SW 1271 (cell line): Measurements from ENCODE around the gene NR5A1.

ENCODE experiments used
- DNase-seq, 2 experiments: peaks; one replicate each; lab custom pipeline; 2025; lab: John Stamatoyannopoulos, UW

Gene NR5A1

DNA sequence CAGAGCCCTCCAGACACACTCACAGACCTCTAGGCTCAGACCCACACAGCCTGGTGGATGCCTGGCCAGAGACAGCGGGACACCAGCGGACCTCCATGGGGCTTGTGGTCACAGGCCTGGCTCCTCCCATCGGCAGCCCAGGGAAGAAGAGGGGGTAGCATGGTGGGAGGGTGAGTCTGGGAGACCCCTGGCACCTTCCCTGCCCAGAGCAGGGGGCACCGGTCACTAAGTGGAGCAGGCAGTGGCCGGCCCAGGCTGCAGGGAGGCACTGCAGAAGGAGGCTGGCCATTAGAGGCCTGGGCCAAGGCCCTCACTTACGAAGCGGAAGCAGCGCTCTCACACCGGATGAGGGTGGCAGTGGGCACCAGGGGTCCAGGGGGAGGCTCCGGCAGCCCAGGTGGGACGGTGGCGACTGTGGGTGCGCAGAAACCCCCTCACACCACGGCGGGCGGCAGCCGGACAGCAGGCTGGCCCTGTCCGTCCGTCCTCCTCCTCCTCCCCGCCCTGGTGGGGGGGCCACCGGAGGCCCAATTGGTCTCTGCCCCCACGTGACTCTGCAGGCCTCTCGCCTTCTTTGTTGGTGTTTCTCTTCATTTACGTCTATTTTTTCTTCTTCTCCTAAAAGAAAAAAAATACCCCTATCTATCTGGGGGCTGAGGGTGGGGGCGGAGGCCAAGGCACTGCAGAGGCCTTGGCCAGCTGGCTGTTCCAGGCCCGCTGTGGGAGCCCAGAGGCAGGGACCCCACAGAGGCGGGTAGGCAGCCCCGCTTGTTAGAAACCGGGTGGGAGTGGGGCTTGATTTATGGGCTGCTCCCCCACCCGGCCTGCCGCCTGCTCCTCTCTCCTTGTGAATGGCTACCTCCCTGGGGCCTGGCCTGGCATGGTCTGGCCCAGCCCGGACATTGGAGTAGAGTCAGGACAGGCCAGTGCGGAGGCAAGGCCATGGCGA, at the start of gene NR5A1:
TSS of gene NR5A1 (minus strand) at position 469 of the 949 bp plus-strand sequence. CDS start 4,004 bp downstream, outside the sequence.
- DNase-seq = no peak

GRCh38 chr9:124555043-124555442, 47.8 kb upstream of the NR5A1 start:
- no peak for DNase-seq

DNA sequence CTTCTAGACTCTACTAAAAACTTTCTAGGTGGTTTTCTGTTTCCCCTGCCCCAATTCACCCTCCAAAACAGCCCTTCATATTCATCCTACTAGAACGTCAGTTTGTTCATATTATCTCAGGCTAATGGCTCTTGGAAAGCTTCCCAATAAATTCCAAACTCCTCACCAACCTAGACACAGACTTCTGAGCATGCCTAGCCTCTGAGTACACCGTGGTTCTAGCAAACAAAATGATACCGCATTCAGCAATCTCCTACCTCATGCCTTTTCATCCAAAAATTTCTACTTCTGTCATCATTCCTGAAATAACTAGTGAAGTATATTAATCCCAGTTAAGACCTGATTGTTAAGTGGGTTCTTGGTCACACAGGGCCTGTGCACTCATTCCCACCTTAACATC, 46.5 kb upstream of the NR5A1 start:
- no peak for DNase-seq

DNA sequence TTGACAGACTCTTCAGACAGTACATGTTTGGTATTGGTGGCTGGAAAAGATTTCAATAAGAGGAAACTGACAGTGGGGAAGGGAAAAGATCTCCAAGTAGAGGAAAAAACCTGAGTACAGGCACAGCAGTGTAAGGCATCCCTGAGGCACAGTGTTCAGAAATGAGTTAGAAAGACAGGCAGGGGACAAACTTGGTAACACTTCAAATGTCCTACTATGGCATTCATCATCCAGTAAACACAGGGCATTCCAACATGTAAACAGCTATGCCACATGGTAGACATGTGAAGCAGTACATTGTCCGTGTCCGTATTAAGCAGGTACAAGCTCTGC, 45.0 kb upstream of the NR5A1 start:
- DNase-seq = no peak

DNA sequence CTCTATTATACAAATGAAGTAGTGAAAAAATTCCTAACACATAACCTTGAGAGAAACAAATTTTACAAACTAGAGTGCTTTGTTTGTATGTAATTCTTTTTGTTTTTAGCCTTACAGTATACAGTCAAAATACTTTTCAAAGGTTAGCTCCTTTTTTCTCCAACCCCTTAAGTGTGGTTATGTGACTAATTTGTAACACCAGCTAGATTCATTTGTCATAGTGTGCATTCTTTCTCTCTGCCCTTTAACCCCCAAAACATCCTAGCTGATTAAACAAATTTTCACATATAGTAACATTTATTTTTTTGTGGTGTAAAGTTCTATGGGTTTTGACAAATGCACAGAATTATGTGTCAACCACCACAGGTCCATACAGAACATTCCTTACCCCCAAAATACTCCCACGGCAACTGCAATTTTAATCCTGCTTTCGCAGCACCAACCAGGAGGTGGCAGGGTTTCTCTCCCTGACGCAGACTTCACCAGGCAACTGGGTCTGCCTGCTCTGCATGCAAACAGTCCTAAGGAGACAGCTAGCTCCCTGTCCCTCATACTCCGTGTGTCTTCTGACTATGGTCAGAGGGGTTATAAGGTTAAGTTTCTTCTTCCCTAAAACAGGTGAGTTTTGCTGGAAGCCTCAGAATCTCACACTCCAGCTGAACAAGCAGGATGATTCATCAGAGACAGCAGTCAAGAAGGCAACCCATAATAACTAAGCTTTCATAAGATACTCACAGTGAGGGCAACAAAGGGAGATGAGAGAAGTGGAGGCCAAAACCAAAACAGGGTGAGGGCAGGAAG, 44.5 kb upstream of the NR5A1 start:
- DNase-seq = peak in 1 of 2 experiments; percentile 53

GRCh38 chr9:124550072-124550471, 42.9 kb upstream of the NR5A1 start:
- DNase-seq = no peak

- DNase-seq = no peak
These were observed 41.8 kb upstream of the NR5A1 start for GRCh38 chr9:124549016-124549415.

DNA sequence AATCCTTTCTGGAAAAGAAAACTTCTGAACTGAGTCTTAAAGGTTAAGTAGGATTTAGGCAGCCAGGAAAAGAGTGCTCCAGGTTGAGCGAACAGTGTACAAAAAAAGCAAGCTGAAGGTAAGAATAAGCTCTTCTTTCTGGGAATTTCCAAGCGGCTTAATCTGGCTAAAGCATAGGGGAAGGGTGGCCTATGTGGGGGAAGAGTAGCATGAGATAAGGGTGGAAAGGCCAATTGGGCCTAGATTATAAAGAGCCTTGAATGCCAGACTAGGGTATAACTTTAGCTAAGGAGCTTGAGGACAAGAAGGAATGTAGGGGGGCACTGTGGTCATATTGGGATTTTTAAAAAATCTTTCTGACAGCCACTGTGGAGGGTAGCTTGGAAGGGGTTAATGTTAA, 37.3 kb upstream of the NR5A1 start:
- DNase-seq = no peak

- no peak for DNase-seq
These were observed 34.6 kb upstream of the NR5A1 start for GRCh38 chr9:124541824-124542223.

DNA sequence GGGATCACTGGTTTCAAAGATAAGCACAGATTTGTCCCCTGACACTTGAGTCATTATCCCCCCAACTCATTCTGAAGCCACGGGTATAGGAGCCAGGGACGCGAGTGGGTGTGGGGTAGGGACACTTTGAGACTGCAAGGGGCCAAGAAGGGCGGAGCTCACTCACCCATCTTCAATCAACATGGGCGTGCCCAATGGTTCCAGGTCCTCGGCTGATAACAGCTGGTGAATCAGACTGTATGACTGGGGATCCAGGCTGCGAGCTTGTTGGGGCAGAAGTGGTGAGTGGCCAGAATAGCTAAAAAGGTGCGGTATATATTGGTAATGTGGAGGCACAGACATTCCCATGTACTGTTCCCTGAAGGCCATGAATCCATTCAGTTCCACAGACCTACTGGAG, 30.7 kb upstream of the NR5A1 start:
- DNase-seq = no peak

DNA sequence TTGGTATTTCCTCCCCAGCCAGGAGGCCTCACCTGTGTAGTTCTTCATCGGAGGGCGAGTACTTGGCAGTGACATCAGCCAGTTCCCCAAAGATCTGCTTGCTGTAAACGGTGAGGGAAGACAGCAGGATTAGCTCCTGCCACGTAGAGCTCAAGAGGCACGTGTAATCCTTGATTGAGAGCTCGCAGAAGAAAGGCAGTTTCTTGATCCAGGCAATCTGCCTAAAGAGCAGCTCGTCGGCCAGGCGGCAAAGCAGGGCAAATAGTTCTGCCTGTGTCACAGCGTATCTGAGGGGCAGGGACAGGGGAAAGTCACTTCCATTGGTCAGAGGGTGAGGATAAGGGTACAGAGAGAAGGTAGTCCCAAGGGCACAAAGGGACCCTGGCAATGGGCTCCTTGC, 28.6 kb upstream of the NR5A1 start:
- no peak for DNase-seq

GRCh38 chr9:124532897-124533296, 25.7 kb upstream of the NR5A1 start:
- DNase-seq = no peak

DNA sequence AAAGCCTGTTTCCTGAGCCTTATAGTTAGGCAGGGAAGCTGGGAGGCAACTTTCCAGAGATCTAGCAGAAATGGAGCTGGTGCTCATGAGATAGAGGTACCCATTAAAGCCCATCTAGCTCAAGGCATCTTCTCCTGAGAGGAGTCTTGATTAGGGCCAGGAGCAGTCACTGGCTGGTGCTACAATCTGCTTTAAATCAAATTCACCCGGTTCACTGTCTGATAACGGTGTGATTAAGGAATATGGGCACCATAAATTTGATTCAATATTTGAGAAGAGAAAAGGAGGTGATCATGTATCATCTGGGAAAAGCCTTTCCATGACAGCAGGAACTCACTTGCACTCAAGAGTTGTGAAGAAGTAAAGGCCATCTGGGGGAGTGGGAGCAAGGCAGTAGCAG, 23.9 kb upstream of the NR5A1 start:
- no peak for DNase-seq

GRCh38 chr9:124530246-124530645, 23.0 kb upstream of the NR5A1 start:
- no peak for DNase-seq

DNA sequence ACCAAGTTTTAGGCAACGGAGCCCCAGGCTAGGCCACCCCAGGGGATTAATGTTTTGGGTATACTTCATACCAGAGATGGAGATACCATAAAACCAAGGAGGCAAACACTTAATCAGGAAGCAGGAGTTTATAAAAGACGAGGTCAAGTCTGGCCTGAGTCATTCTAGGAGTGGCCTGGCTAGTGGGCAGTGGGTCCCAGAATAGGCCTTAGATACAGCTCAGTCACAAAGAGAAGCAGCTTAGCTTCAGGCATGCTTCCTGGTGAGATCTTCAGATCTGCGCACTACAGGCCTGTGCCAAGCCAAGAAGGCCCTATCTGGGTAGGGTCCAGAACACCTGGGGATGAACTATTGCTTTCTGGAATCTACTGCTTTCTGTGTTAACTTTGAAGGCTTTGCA, 20.6 kb upstream of the NR5A1 start:
- DNase-seq = no peak

DNA sequence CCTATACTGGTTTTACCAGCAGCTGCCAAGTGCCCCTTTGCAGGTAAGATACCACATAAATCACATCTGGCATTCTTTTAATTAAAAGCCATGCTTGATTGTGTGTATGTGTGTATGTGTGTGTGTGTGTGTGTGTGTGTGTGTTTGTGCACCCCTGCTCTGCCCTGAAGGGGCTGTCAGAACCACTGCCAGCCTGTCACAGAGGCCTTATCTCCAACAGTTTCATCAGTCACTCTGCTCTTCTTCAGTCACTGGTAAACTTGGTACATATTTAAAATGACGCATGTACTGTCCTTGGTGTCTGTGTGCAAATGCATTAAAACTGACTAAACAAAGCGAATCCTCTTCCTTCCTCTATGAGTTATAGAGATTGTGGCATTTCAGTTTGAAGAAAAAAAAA, 19.0 kb upstream of the NR5A1 start:
- DNase-seq = no peak

DNA sequence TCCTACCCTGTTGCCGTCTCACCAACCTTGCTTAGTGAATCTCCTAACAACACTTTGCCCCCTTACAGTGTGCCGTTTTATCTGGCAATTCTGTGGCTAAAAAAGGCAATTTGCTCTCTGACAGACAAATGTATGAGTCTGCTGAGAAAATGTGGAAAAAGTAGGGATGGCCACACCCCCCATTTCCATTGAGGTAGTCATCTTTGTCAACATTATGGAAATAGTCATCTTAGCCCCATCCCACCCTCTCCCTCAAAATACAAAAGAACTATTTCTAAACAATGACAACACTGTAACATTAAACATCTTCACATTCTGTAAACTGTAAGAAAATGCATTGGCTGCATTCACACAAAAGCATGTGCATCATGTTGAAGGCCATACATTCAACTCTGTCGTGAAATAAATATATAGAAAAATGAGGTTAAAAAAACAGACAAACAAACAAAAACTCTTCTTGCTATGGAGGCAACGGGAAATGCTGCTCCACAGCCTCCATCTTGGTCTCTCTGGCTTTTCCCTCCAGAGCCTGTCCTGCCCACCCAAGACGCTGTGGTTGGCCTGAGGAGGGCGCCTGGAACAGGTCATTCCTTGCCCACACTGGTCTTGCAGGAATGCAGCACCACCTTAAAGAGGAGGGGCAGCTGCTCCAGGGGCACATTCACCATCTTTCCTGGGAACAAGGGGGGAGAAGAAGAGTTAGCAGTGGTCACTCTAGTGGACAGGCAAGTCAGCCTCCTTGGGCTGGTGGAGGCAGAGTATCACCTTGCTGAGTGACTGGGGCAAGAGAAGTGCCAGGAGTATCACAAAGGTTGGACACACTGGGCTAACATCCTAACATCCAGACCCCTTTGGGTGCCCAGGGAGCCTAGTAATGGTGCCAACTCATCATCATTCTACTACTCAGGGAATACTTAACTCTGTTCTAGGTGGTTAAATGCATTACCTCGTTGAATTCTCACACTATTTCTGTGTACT, 15.2 kb upstream of the NR5A1 start:
- no peak for DNase-seq

DNA sequence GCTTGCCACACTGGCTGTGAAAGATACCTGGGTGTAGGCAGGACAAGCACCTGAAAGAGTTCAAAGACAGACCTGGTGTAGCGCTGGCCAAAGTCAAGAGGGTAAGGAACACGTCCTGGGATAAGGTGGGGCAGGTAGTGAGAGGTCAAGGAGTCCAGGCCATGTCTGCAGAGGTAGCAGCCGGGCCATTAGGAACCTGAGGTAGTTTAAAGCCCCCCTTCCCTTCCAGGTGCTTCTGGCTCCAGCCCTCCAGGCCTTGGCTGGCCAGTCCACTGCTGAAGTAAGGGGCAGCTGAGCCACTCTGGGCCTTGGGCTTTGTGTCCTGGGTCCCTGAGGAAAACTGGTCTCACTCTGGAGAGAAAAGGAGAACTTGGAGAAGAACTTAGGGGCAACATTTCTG, 13.9 kb upstream of the NR5A1 start:
- no peak for DNase-seq

DNA sequence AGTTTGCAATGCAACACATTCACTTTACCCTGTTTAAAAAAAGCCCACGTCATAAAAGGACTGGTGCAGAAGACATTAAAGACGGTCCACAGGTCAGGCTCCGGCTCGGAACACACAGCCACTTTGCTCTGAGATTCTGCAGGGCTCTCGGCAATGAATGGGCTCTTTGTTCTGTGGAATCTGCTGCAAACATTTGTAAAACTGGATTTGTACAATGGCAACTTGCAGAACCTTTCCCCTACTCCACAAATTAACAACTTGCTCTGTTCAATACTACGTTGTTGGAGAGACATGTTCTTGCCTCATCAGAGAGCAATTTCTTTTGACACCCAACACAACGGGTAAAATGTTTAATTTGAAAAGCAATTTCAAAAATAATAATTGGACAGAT, 13.0 kb upstream of the NR5A1 start:
- no peak for DNase-seq

DNA sequence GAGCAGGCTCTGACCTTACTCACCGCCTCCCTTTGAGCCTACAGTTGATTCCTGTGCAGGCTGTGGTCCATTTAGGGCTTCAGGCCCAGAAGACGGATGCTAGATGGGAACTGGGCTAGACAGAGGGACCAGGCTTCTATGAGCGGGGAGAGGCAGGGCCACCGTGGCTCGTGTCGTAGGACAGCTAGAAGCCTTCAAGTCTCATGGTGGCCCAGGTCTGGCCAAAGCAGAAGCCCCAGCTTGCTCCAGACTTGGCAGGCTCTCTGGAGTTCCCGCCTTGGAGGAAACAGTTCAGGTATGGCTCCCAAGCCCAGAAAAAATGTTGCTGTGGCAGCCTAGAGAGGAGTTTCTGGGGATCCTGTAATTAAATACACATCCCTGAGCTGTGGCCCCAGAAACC, 10.9 kb upstream of the NR5A1 start:
- no peak for DNase-seq

DNA sequence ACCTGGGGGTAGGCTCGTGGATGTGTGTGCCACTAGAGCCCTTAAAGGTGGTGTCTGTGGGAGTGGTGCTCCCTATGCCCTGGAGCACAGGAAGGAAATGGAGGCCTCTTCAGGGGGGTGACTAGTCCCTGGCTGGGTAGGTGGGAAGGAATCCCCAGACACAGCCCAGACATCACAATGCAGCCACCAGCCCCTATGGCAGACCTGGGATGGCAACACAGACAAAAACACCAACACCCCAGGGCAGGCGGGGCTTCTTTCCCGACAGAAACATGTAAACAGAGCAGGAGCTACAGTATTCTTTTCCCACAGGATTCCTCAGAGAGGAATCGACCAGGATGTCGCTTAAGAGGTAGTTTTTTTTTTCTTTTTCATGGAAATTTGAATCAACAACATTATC, 10.4 kb upstream of the NR5A1 start:
- no peak for DNase-seq

- no peak for DNase-seq
These were observed 7.7 kb upstream of the NR5A1 start for GRCh38 chr9:124514874-124515273.
